ENCODE data around the gene RAET1G.
"Not testable (repeated sequence)": the region's sequence is repeated elsewhere in the genome, so short reads cannot be mapped to it uniquely, and the experiment has no call there.

GRCh38 chr6:149943321-149943720, 20.4 kb upstream of the RAET1G start:
- TF ChIP-seq, protein P1, sequence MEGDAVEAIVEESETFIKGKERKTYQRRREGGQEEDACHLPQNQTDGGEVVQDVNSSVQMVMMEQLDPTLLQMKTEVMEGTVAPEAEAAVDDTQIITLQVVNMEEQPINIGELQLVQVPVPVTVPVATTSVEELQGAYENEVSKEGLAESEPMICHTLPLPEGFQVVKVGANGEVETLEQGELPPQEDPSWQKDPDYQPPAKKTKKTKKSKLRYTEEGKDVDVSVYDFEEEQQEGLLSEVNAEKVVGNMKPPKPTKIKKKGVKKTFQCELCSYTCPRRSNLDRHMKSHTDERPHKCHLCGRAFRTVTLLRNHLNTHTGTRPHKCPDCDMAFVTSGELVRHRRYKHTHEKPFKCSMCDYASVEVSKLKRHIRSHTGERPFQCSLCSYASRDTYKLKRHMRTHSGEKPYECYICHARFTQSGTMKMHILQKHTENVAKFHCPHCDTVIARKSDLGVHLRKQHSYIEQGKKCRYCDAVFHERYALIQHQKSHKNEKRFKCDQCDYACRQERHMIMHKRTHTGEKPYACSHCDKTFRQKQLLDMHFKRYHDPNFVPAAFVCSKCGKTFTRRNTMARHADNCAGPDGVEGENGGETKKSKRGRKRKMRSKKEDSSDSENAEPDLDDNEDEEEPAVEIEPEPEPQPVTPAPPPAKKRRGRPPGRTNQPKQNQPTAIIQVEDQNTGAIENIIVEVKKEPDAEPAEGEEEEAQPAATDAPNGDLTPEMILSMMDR (IDR thresholded peaks at IDR 0.05), result not testable (repeated sequence)
- not testable (repeated sequence) for TF ChIP-seq POLR2A (IDR thresholded peaks at IDR 0.05)
